A673 (cell line): ENCODE measurements around the gene EXOC2.

Experiments used
- CTCF ChIP-seq: fragments of 300-800, 200-600 bp; sonication (generic); conservative IDR thresholded peaks from 2 replicates; pipeline ENCODE4 v1.5.1; 2017; ENCODE audit warnings: low read depth, mild to moderate bottlenecking, antibody characterized with exemption, low read length, moderate library complexity, mixed read lengths
- EZH2 ChIP-seq: fragments of 200-600 bp; sonication (generic); IDR thresholded peaks from 2 replicates; pipeline ENCODE4 v1.6.1; 2017; ENCODE audit warnings: borderline replicate concordance, low read depth, mild to moderate bottlenecking, mixed read lengths, antibody characterized with exemption, low read length; ENCODE audit not compliant: poor library complexity, severe bottlenecking

- TF ChIP-seq CTCF (no peak), EZH2 (no peak)
Observed at GRCh38 chr6:466564-466963, 226.4 kb downstream of the EXOC2 start.
